ENCODE measurements around the gene NDUFB10. TPM values are rescaled to one million over a fixed set of nuclear protein-coding genes. Genes with fewer than 3 reads are reported as not detected.
A peak's percentile ranks its signal among the peaks of the same experiment; 100 is the strongest.

Gene NDUFB10
- total RNA-seq, 1 experiment from 2014 or later = 287 TPM

- 0 out of 4 replicates have a peak, but pooled peaks of 1 of the 2 experiments have one; percentile 58 for TF ChIP-seq REST (IDR thresholded peaks at IDR 0.05; ENCODE audit: insufficient read depth in 1 of 2, low read depth in 2 of 2, low read length in 1 of 2)
- peak; percentile 60 for TF ChIP-seq POLR2AphosphoS5 (IDR thresholded peaks at IDR 0.05; ENCODE audit: low read depth, low read length)
- no peak for TF ChIP-seq TCF7L2 (IDR thresholded peaks at IDR 0.05; ENCODE audit: low read depth, low read length)
- TF ChIP-seq CTCF (IDR thresholded peaks at IDR 0.05) = peak; percentile 99
- TF ChIP-seq SIN3A (IDR thresholded peaks at IDR 0.05; ENCODE audit: borderline replicate concordance, insufficient read depth, low read depth, low read length) = no peak
- POLR2A ChIA-PET = no interaction called here
- H3K4me3 ChIP-seq (ENCODE audit: low read depth in 2 of 2, low read length in 2 of 2) = peak overlapping the region; percentile 43 to 62
- H3K4me1 ChIP-seq (ENCODE audit: control insufficient read depth, insufficient read depth, low read length) = peaks cover 8% of the 10 kb centered on the region
- H3K27ac ChIP-seq (ENCODE audit: low read length) = peak overlapping the region; percentile 39; the same call in 1 of the 2 replicates
- intact Hi-C loops (cut with micrococcal nuclease; ENCODE audit: unreplicated experiment) = loop anchor here (5.0 kb wide), 1 partner anchor 67 kb away; no protein-coding TSS in a partner anchor
- CTCF ChIA-PET = interaction anchor here (0.7 kb wide), 2 partner anchors 68 to 147 kb away, joined by 3 to 4 read pairs; partner anchors contain the start of genes NUBP2 and SPSB3
- no TSS peak for BruUV-seq (replicated peaks)
- DNase-seq (ENCODE audit: low read depth, low spot score) (no peak), ATAC-seq (peak; percentile 89)
- no peaks in the 10 kb centered on the region for H3K36me3 ChIP-seq (ENCODE audit: control insufficient read depth, insufficient read depth, low read length)
- no peaks in the 10 kb centered on the region for H3K27me3 ChIP-seq (ENCODE audit: control insufficient read depth, insufficient read depth, low read length)
- in situ Hi-C loops (cut with HindIII; ENCODE audit: low pct_unique_long_range_greater_than_20kb, low sequenced_read_pairs) = no loop called here
- H3K9me3 ChIP-seq (ENCODE audit: control insufficient read depth, insufficient read depth, low read depth, low read length) = no peaks in the 10 kb centered on the region
Measured at GRCh38 chr16:1929578-1930337, 29.6 kb upstream of the NDUFB10 start.

- no peak for TF ChIP-seq SIN3A (IDR thresholded peaks at IDR 0.05; ENCODE audit: borderline replicate concordance, insufficient read depth, low read depth, low read length)
- Histone ChIP-seq H3K36me3 (ENCODE audit: control insufficient read depth, insufficient read depth, low read length) (no peaks in the 10 kb centered on the region), H3K4me3 (ENCODE audit: low read depth in 2 of 2, low read length in 2 of 2) (no peak overlapping the region), H3K4me1 (ENCODE audit: control insufficient read depth, insufficient read depth, low read length) (peaks cover 8% of the 10 kb centered on the region), H3K27me3 (ENCODE audit: control insufficient read depth, insufficient read depth, low read length) (no peaks in the 10 kb centered on the region), H3K27ac (ENCODE audit: low read length) (no peak overlapping the region), H3K9me3 (ENCODE audit: control insufficient read depth, insufficient read depth, low read depth, low read length) (no peaks in the 10 kb centered on the region)
- DNase-seq (ENCODE audit: low read depth, low spot score) (no peak), ATAC-seq (no peak)
- POLR2A ChIA-PET = no interaction called here
- no TSS peak for BruUV-seq (replicated peaks)
- in situ Hi-C loops (cut with HindIII; ENCODE audit: low pct_unique_long_range_greater_than_20kb, low sequenced_read_pairs) = no loop called here
- CTCF ChIA-PET = no interaction called here
- intact Hi-C loops (cut with micrococcal nuclease; ENCODE audit: unreplicated experiment) = loop anchor here (5.0 kb wide), 1 partner anchor 68 kb away; no protein-coding TSS in a partner anchor
Measured at GRCh38 chr16:1930338-1930720, 29.0 kb upstream of the NDUFB10 start.
